22Rv1 (cell line): ENCODE results near the gene CDKN1A.

Experiments used
- CTCF ChIP-seq: fragments of 450-650 bp; IDR thresholded peaks from 2 replicates; pipeline ENCODE4 v1.5.1; 2017; ENCODE audit warnings: mild to moderate bottlenecking
- ZFX ChIP-seq: fragments of 450-650 bp; IDR thresholded peaks from 2 replicates; pipeline ENCODE4 v1.6.1; 2017; ENCODE audit warnings: antibody characterized with exemption, borderline replicate concordance

DNA sequence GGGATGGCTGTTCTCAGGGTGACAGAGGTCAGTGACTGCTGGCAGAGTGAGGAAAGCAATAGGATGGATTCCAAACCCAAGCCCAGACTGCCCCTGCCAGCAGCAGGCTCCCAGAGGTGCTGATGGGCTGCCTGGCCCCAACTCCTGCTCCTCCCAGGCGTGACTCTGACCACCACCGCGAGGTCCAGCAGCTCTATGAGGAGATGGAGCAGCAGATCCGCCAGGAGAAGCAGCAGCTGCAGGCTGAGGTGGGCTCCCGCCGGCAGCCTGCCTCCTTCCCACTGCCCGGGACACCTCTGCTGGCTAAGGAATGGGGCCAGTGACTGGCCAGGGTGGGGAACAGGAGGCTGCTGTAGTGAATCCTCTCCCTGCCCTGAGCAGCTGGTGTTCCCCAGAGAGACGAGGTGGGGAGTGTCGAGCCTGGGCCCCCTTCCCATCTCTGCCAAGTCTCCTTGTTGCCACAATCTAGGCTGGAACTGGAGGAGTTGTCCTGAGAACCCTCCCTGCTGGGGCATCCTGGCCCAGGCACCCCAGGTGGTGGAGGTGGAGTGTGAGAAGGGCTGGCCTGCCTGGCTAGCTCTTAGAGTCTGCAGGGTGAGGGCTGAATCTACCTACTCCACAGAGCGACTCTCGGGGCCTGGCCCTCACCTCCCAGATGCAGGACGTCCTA lies 39.5 kb downstream of the CDKN1A start:
- TF ChIP-seq CTCF, result no peak
- no peak for TF ChIP-seq ZFX
